OCI-LY1 (cell line): ENCODE measurements around the gene ABHD4.

Source experiments
- H2AFZ ChIP-seq: fragments of 200-600 bp; sonication (generic), shearing (Covaris generic); 2 replicates; pipeline ENCODE4 v1.6.0; 2014; ENCODE audit warnings: antibody characterized with exemption, mild to moderate bottlenecking, low read length
- H3F3A ChIP-seq: fragments of 200-600 bp; sonication (generic), shearing (Covaris generic); 2 replicates; pipeline ENCODE4 v1.6.0; 2014; ENCODE audit warnings: mild to moderate bottlenecking, antibody characterized with exemption, low read length, moderate library complexity; ENCODE audit not compliant: insufficient read depth
- H3K27ac ChIP-seq: fragments of 200-600 bp; sonication (generic); 2 replicates; pipeline ENCODE4 v1.5.1; 2014; ENCODE audit warnings: low read length, mixed run types, mild to moderate bottlenecking, low read depth; ENCODE audit not compliant: poor library complexity, severe bottlenecking
- H3K27me3 ChIP-seq: fragments of 200-600 bp; sonication (generic); 2 replicates; pipeline ENCODE4 v1.6.0; 2014; ENCODE audit warnings: antibody characterized with exemption, mild to moderate bottlenecking, low read length, moderate library complexity; ENCODE audit not compliant: insufficient read depth
- H3K36me3 ChIP-seq: fragments of 200-600 bp; sonication (generic); 2 replicates; pipeline ENCODE4 v1.6.1; 2014; ENCODE audit warnings: mild to moderate bottlenecking, antibody characterized with exemption, low read length, moderate library complexity, mixed read lengths; ENCODE audit not compliant: insufficient read depth
- H3K4me1 ChIP-seq: fragments of 200-600 bp; sonication (generic); 2 replicates; pipeline ENCODE4 v1.5.1; 2014; ENCODE audit warnings: mild to moderate bottlenecking, low read length, moderate library complexity; ENCODE audit not compliant: insufficient read depth, severe bottlenecking
- H3K4me2 ChIP-seq: fragments of 200-600 bp; sonication (generic), shearing (Covaris generic); 2 replicates; pipeline ENCODE4 v1.6.1; 2014; ENCODE audit warnings: low read length
- H3K4me3 ChIP-seq: fragments of 200-600 bp; sonication (generic); 2 replicates; pipeline ENCODE4 v1.5.1; 2014; ENCODE audit warnings: low read length, low read depth, mild to moderate bottlenecking, mixed read lengths; ENCODE audit not compliant: poor library complexity, severe bottlenecking
- H3K79me2 ChIP-seq: fragments of 200-600 bp; shearing (Covaris generic); 2 replicates; pipeline ENCODE4 v1.6.1; 2016; ENCODE audit warnings: mixed run types, low read length, mixed read lengths; ENCODE audit not compliant: insufficient read depth
- H3K9ac ChIP-seq: fragments of 200-600 bp; sonication (generic), shearing (Covaris generic); 2 replicates; pipeline ENCODE4 v1.6.1; 2014; ENCODE audit warnings: mild to moderate bottlenecking, low read length, mixed read lengths
- H3K9me2 ChIP-seq: fragments of 200-600 bp; sonication (generic), shearing (Covaris generic); 2 replicates; pipeline ENCODE4 v1.6.1; 2014; ENCODE audit warnings: low read depth, mild to moderate bottlenecking, low read length, mixed read lengths
- H3K9me3 ChIP-seq: fragments of 200-600 bp; shearing (Covaris generic); 2 replicates; pipeline ENCODE4 v1.6.1; 2014; ENCODE audit warnings: low read length, mixed read lengths
- H4K20me1 ChIP-seq: fragments of 200-600 bp; sonication (generic), shearing (Covaris generic); 2 replicates; pipeline ENCODE4 v1.6.0; 2016; ENCODE audit warnings: mild to moderate bottlenecking, low read length; ENCODE audit not compliant: insufficient read depth
- EZH2 ChIP-seq: fragments of 200-600 bp; sonication (generic), shearing (Covaris generic); IDR thresholded peaks from 2 replicates; pipeline ENCODE4 v1.8.0; 2017; ENCODE audit warnings: borderline replicate concordance, mixed run types, mild to moderate bottlenecking, antibody characterized with exemption, low read length, moderate library complexity, mixed read lengths
- TF ChIP-seq, protein P1 (sequence below): fragments of 200-600 bp; sonication (generic), shearing (Covaris generic); IDR thresholded peaks from 2 replicates; pipeline ENCODE4 v1.5.1; 2017; ENCODE audit warnings: mild to moderate bottlenecking, antibody characterized with exemption, low read length, moderate library complexity, mixed read lengths

The ABHD4 gene

GRCh38 chr14:22626590-22626989, 28.5 kb downstream of the ABHD4 start:
- Histone ChIP-seq H3K9ac (no peak overlapping the region), H3K4me1 (no peaks in the 10 kb centered on the region), H3F3A (no peaks in the 10 kb centered on the region), H3K79me2 (no peaks in the 10 kb centered on the region), H3K27ac (no peak overlapping the region), H3K4me2 (no peak overlapping the region), H3K36me3 (no peaks in the 10 kb centered on the region), H3K9me2 (no peaks in the 10 kb centered on the region), H4K20me1 (no peaks in the 10 kb centered on the region), H3K9me3 (no peaks in the 10 kb centered on the region), H3K4me3 (no peak overlapping the region), H2AFZ (no peak overlapping the region), H3K27me3 (peaks cover 3% of the 10 kb centered on the region)
- TF ChIP-seq, protein P1, sequence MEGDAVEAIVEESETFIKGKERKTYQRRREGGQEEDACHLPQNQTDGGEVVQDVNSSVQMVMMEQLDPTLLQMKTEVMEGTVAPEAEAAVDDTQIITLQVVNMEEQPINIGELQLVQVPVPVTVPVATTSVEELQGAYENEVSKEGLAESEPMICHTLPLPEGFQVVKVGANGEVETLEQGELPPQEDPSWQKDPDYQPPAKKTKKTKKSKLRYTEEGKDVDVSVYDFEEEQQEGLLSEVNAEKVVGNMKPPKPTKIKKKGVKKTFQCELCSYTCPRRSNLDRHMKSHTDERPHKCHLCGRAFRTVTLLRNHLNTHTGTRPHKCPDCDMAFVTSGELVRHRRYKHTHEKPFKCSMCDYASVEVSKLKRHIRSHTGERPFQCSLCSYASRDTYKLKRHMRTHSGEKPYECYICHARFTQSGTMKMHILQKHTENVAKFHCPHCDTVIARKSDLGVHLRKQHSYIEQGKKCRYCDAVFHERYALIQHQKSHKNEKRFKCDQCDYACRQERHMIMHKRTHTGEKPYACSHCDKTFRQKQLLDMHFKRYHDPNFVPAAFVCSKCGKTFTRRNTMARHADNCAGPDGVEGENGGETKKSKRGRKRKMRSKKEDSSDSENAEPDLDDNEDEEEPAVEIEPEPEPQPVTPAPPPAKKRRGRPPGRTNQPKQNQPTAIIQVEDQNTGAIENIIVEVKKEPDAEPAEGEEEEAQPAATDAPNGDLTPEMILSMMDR = no peak
- TF ChIP-seq EZH2 = no peak

DNA sequence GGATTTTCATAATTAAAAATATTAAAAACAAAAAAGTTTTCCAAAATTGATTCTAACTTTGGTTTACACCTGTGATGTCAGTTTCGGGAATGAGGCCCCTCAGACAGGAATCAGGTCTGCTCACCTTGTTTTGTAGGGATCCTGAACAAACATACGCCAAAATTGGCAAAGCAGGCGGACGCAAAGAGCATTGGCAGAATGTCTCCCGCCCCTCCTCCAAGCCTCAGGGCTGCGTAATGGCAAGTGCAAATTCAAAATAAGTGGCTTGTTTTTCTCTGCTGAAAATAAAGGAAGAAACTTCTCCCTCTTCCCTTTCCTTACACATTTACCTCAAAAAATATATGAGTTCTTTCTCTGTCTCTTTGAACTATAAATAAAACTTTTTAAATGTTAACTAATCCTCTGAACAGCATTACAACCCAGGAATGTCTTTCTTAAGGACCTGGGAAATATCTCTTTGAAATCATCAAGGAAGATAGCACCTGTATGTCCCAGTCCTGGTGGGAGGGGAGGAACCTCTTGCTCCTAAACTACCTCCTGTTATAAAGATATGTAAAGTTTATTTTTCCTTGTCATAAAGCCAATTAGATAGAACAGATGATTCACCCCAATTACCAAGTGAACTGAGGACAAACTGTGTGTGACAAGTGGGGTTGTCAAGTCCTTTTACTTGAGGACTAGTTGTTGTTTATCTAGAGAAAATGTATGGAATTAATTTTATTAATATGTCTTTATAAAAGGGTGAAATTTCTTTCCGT, 29.6 kb downstream of the ABHD4 start:
- no peaks in the 10 kb centered on the region for H3F3A ChIP-seq
- no peaks in the 10 kb centered on the region for H3K4me1 ChIP-seq
- no peaks in the 10 kb centered on the region for H3K79me2 ChIP-seq
- H3K27ac ChIP-seq = no peak overlapping the region
- H3K9ac ChIP-seq = no peak overlapping the region
- H3K36me3 ChIP-seq = no peaks in the 10 kb centered on the region
- H3K4me3 ChIP-seq = no peak overlapping the region
- no peak overlapping the region for H2AFZ ChIP-seq
- H3K9me3 ChIP-seq = no peaks in the 10 kb centered on the region
- H3K9me2 ChIP-seq = no peaks in the 10 kb centered on the region
- no peaks in the 10 kb centered on the region for H4K20me1 ChIP-seq
- peaks cover 5% of the 10 kb centered on the region; the same call in 1 of the 2 replicates for H3K27me3 ChIP-seq
- TF ChIP-seq, protein P1 = no peak
- TF ChIP-seq EZH2 = no peak
- H3K4me2 ChIP-seq = no peak overlapping the region

DNA sequence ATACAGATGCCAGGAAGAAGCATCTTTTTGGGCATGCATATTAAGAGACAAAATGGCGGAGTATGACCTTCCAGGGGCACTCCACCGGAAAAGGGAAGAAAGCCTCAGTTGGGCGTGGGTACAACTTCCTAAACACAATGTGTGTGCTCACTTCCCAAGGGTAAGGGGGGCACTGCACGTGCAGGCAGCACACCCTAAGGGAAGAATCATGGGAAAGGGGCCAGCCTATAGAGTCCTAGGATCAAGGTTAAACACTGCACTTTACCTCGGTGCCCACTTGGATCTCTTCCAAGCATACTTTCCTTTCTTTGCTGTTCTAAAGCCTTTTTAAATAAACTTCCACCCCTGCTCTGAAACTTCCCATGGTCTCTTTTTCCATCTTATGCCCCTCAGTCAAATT, 31.3 kb downstream of the ABHD4 start:
- no peaks in the 10 kb centered on the region for H3F3A ChIP-seq
- no peak overlapping the region for H3K27ac ChIP-seq
- TF ChIP-seq, protein P1 = no peak
- TF ChIP-seq EZH2 = no peak
- H3K36me3 ChIP-seq = no peaks in the 10 kb centered on the region
- H3K27me3 ChIP-seq = peaks cover 9% of the 10 kb centered on the region; the same call in 1 of the 2 replicates
- H3K4me1 ChIP-seq = no peaks in the 10 kb centered on the region
- H3K9me2 ChIP-seq = no peaks in the 10 kb centered on the region
- no peak overlapping the region for H3K9ac ChIP-seq
- no peaks in the 10 kb centered on the region for H3K9me3 ChIP-seq
- H3K4me2 ChIP-seq = no peak overlapping the region
- H3K4me3 ChIP-seq = no peak overlapping the region
- H2AFZ ChIP-seq = no peak overlapping the region
- H4K20me1 ChIP-seq = no peaks in the 10 kb centered on the region
- no peaks in the 10 kb centered on the region for H3K79me2 ChIP-seq
